Right ventricle myocardium inferior (tissue), 1 donor: ENCODE results near the gene EGFL6. TPM values are rescaled to one million over a fixed set of nuclear protein-coding genes. Genes with fewer than 3 reads are reported as not detected.

ENCODE experiments used
- ATAC-seq: fragments of 200-7000 bp; cut with Tn5 transposase; one replicate; pipeline ENCODE4 v1.9.1; 2020; ENCODE audit warnings: mild to moderate bottlenecking, moderate library complexity
- DNase-seq: peaks from one replicate; pipeline ENCODE4 v3.0.0; 2021; ENCODE audit errors: missing footprints
- intact Hi-C: fragments of 100-400 bp; cut with DNase I; formaldehyde crosslinking; loops from one replicate; pipeline ENCODE4 v1.11.0; 2022
- long read RNA-seq: library from polyadenylated mRNA; unstranded; transcript quantifications from one replicate; pipeline ENCODE4 v2.0.0, GENCODE V29; 2021
- total RNA-seq: library from RNA; stranded (reverse); fragmentation: NEBNext Ultra II Directional; extraction: Animal tissue kit (Norgen Biotek cat#: 25700); gene quantifications from one replicate; pipeline ENCODE4 v1.2.1, GENCODE V29; 2021
- donor health status: DM: no; HTN: yes; CAD: no; lungs with severe emphysema.

Gene EGFL6, protein sequence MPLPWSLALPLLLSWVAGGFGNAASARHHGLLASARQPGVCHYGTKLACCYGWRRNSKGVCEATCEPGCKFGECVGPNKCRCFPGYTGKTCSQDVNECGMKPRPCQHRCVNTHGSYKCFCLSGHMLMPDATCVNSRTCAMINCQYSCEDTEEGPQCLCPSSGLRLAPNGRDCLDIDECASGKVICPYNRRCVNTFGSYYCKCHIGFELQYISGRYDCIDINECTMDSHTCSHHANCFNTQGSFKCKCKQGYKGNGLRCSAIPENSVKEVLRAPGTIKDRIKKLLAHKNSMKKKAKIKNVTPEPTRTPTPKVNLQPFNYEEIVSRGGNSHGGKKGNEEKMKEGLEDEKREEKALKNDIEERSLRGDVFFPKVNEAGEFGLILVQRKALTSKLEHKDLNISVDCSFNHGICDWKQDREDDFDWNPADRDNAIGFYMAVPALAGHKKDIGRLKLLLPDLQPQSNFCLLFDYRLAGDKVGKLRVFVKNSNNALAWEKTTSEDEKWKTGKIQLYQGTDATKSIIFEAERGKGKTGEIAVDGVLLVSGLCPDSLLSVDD
- not detected for total RNA-seq
- long read RNA-seq: 0 reads

- intact Hi-C loops: no loop called here
- DNase-seq (peak; percentile 44), ATAC-seq (no peak)
Measured at GRCh38 chrX:13569479-13570260, at the start of gene EGFL6. Gene EGFL6 (plus strand): TSS chrX:13569601. CDS start chrX:13569862, 261 bp downstream.

DNA sequence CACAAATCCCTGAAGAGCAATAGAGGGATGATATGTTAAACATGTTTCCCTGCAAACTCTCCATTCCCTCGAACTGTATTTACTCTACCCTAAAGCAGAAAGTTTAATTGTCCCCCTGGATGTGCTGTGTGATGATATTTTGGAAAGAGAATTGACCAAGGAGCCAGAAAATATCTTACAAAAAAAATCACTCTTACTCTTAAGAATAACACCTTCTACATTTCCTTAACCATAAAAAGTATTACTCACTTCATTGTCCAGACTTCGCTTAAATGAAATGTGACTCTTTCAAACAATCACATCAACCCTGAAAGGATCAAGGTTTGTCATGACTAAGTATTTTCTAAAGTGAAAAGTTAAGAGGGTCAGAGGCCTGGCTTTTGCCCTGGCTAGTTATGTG is 49.0 kb upstream of the EGFL6 start:
- DNase-seq (no peak), ATAC-seq (no peak)
- intact Hi-C loops: no loop called here

GRCh38 chrX:13520936-13521335 is 48.5 kb upstream of the EGFL6 start:
- no peak for ATAC-seq
- intact Hi-C loops: no loop called here

DNA sequence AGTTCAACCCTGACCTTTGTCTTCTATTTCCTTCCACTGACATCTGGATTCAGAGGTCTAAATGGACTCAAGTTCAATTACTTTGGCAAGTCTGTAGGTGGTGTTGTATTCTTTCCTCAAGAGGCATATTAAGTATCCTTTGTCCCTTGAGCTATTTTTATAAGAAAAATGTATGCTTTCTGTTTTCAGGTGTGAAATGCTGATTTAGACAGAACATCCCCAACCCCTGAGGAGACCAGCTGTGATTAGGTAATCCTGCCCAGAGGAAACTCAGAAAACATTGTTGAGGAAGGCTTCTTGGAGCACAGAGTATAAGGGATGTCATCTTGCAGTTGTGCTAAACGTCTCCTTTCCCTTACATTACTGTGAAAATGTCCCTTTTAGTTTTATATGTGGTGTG is 46.6 kb upstream of the EGFL6 start:
- DNase-seq (no peak), ATAC-seq (no peak)
- intact Hi-C loops: no loop called here

More at GRCh38 chrX:13520936-13521335, 48.5 kb upstream of the EGFL6 start:
- DNase-seq: no peak

- DNase-seq (no peak), ATAC-seq (no peak)
- intact Hi-C loops: no loop called here
Measured at GRCh38 chrX:13533726-13534125, 35.7 kb upstream of the EGFL6 start.

DNA sequence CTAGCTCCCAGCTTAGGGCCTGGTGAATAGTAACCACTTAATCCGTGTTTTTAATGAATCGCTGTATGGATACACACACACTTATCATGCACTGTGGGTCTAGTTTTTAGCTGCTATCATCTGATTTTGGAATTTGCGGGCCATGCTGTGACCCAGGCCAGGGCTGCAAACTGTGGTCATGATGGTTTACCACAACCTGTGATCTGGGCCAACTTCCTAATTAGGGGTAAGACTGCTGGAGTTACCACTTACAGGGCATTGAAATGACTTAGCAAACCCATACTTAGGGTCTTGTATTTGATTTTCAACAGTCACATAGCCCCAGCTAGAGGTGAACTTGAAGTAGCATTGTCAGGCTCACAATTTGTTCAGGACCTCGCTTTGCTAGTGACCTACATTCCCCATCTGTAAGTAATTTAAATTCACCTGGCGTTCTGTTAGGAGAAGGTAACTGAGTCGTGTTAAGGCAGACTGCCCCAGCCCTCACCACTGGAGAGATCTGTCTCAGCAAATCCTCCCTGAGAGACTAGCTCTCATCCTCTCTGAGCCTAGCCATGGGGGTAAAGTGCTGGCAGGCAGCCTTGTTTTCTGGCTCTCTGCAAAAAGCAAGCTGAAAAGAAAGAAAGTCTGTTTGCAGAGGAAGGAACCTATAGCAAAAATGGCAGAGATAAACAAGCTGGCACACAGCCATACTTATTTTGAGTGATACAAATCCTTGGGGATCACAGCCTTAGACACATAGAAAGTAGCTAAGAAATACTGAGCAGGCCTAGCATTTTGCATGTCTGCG is 33.8 kb upstream of the EGFL6 start:
- intact Hi-C loops: no loop called here
- DNase-seq: no peak
- no peak for ATAC-seq

DNA sequence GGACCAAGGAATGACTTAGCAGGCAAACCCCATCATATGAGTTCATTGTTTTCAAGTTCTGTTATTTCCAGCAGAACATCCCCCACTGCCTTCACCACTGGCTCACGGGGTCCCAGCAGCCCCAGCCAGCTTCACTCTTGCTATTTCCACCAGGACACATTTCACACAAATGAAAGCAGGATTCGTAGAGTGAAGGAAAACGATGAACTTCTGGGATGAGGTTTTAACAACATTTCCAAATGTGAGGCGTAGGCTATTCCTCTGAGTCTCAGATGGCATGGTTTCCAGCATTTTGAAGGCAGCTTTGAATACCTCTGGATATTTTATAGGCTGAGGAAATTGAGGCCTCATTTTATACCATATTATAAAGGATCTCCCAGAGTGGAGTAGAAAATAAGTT is 32.9 kb upstream of the EGFL6 start:
- no peak for ATAC-seq
- no peak for DNase-seq
- intact Hi-C loops: no loop called here

DNA sequence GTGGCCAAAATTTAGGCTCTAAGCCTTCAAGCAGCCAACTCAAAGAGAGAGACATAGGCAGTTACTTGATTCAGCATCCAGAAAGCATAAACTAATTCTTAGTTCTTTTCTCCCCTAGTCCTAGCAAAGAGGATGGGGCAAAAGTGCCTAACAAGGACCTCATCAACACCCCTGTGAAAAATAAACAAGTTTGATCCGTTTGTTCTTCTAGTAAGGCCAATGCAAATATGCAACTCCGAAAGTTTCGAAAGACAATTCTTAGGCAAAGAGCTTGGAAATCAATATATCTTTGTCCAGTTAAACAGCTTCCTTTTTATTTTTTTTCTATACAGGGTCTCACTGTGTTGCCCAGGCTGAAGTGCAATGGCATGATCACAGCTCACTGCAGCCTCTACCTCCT is 31.0 kb upstream of the EGFL6 start:
- intact Hi-C loops: no loop called here
- DNase-seq (no peak), ATAC-seq (no peak)

- no peak for ATAC-seq
- intact Hi-C loops: no loop called here
- no peak for DNase-seq
Measured at GRCh38 chrX:13540602-13541001, 28.8 kb upstream of the EGFL6 start.

GRCh38 chrX:13545726-13546125 is 23.7 kb upstream of the EGFL6 start:
- intact Hi-C loops: no loop called here
- DNase-seq: no peak
- no peak for ATAC-seq

GRCh38 chrX:13547671-13548070 is 21.7 kb upstream of the EGFL6 start:
- intact Hi-C loops: no loop called here
- DNase-seq: no peak

GRCh38 chrX:13550346-13550745 is 19.1 kb upstream of the EGFL6 start:
- intact Hi-C loops: no loop called here
- ATAC-seq (no peak), DNase-seq (no peak)

More at GRCh38 chrX:13547671-13548070, 21.7 kb upstream of the EGFL6 start:
- ATAC-seq: no peak

GRCh38 chrX:13551610-13552009 is 17.8 kb upstream of the EGFL6 start:
- intact Hi-C loops: no loop called here
- ATAC-seq (no peak), DNase-seq (no peak)

DNA sequence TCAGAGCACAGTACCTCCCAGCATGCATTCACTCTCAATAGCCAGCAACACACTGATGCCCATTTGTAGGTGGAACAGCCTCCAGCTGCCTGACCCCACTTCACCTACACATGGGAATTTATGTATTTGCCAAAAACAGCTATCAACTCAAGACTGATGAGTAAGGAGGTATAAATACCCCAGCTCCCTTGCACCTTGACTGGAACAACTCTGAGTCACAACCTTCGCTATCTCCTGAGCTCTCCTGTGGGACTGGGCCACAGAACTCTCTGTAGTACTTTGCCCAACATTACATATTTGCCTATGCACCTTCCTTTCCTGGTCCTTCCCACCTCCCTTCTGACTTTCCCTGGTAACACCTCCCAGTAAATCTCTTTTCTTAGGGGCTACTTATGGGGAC is 16.5 kb upstream of the EGFL6 start:
- ATAC-seq: no peak
- intact Hi-C loops: no loop called here

DNA sequence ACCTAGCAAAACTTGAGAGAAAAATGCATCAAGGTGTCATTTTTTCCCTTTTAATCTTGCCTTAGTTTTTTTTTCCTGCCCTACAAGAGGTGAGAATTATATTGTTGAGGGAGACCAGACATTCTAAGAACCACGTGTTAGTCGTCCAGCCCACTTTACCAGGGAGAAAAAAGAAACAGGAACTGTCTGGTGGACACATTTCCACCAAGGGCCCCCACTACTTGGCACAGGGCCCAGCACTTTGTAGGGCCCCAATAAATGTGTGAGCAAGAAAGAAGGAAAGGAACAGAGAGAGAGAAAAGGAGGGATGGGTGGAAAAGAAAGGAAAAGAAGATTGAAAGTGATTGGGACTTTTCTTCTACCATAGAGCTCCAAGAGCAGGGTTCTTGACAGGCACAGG is 3.9 kb upstream of the EGFL6 start:
- DNase-seq (no peak), ATAC-seq (no peak)
- intact Hi-C loops: no loop called here

More for the DNA sequence above, 16.5 kb upstream of the EGFL6 start:
- no peak for DNase-seq

DNA sequence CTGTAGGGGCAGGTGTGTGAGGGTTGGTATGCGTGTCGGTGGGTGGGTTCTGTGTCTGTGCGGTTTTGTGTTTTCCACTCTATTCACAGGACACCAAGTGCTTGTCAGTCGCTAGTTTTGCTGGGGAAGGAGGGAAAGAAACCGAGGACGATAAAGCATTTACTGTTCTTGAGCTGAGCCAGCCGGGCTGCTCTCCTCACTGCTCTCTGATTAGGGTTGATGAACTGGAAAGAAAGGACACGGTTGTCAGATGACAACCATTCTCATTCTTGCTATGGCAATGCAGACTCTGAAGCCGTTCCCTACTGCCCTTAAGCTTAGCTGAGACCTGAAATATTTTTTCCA is 832 bp downstream of the EGFL6 start:
- no peak for DNase-seq
- intact Hi-C loops: no loop called here
- no peak for ATAC-seq

DNA sequence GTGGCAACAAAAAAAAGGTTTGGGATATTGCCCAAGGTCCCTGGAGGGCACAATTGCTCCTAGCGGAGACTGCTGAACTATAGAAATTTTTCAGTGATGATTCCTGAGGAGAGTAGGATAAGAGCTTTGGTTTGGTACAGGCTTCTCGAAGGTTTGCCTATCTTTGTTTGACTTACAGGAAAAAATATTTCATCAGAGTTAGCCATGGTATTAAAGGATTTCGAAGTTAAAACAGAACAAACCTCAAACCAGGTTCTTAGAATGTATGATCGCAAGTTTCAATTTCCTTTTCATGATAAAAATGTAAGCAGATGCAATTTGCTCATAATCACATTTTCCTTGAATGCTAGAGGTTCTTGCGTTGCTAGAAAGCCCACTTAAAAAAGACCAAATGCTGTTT is 1.7 kb downstream of the EGFL6 start:
- ATAC-seq: no peak
- DNase-seq: no peak
- intact Hi-C loops: no loop called here

- DNase-seq (no peak), ATAC-seq (no peak)
- intact Hi-C loops: no loop called here
Measured at GRCh38 chrX:13574600-13574999, 5.2 kb downstream of the EGFL6 start.

GRCh38 chrX:13579661-13580060 is 10.3 kb downstream of the EGFL6 start:
- DNase-seq (no peak), ATAC-seq (no peak)
- intact Hi-C loops: no loop called here
